Activated CD8-positive, alpha-beta T cell treated with anti-CD3 and anti-CD28 coated beads, Interleukin-2, amount 10 ng/mL, durations not matched to agents 7 days and 5 days (primary cell): ENCODE data around the gene POLE. TPM values are rescaled to one million over a fixed set of nuclear protein-coding genes. Genes with fewer than 3 reads are reported as not detected.

Experiments used
- ATAC-seq: fragments of 150-1000 bp; cut with Tn5 transposase; one replicate; pipeline ENCODE4 v1.10.0; 2021; ENCODE audit warnings: moderate library complexity
- CTCF ChIA-PET: fragments of 350-600 bp; sonication (Branson Sonifier 250); formaldehyde crosslinking; loops from one replicate; lab custom pipeline; 2021; ENCODE audit warnings: antibody characterized with exemption; lab: Charles Lee
- POLR2A ChIA-PET: fragments of 350-600 bp; sonication (Branson Sonifier 250); formaldehyde crosslinking; loops from one replicate; lab custom pipeline; 2021; ENCODE audit warnings: antibody characterized with exemption; lab: Charles Lee
- DNase-seq: peaks from one replicate; pipeline ENCODE4 v3.0.0-alpha.2; 2020
- H3K27ac Mint-ChIP-seq: one replicate; pipeline ENCODE4 v1.8.0; 2021; ENCODE audit warnings: mild to moderate bottlenecking, mixed read lengths
- H3K27me3 Mint-ChIP-seq: one replicate; pipeline ENCODE4 v1.8.0; 2021; ENCODE audit warnings: low read depth, mixed read lengths
- H3K36me3 Mint-ChIP-seq: one replicate; pipeline ENCODE4 v1.8.0; 2021; ENCODE audit warnings: low read depth, mixed read lengths
- H3K4me1 Mint-ChIP-seq: one replicate; pipeline ENCODE4 v1.8.0; 2021; ENCODE audit warnings: low read depth, mixed read lengths
- H3K4me3 Mint-ChIP-seq: one replicate; pipeline ENCODE4 v1.8.0; 2021; ENCODE audit warnings: mild to moderate bottlenecking, mixed read lengths
- H3K9me3 Mint-ChIP-seq: one replicate; pipeline ENCODE4 v1.8.0; 2022; ENCODE audit warnings: mixed read lengths; ENCODE audit not compliant: insufficient read depth
- total RNA-seq, 2 experiments: library from RNA; stranded (reverse); gene quantifications; one replicate each; pipeline ENCODE4 v1.2.3, GENCODE V29; 2021

The POLE gene
- total RNA-seq, 2 experiments from 2014 or later: 200 to 202 TPM

DNA sequence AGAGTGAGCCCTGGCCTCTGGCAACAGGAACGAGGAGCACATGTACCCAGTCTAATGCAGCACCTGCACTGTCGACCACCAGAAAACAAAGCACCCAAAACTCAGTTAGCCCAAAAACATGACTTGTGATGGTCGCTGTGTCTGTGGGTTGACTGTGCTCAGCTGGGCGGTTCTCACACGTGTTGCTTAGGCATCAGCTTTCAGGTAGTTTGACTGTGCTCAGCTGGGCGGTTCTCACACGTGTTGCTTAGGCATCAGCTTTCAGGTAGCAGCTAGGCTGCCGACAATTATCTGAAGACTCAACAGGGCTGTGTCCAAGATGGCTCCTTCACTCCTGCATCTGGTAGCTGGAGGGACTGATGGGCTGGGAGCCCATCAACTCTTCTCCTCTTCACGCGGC lies 75.5 kb downstream of the POLE start:
- CTCF ChIA-PET: no interaction called here

DNA sequence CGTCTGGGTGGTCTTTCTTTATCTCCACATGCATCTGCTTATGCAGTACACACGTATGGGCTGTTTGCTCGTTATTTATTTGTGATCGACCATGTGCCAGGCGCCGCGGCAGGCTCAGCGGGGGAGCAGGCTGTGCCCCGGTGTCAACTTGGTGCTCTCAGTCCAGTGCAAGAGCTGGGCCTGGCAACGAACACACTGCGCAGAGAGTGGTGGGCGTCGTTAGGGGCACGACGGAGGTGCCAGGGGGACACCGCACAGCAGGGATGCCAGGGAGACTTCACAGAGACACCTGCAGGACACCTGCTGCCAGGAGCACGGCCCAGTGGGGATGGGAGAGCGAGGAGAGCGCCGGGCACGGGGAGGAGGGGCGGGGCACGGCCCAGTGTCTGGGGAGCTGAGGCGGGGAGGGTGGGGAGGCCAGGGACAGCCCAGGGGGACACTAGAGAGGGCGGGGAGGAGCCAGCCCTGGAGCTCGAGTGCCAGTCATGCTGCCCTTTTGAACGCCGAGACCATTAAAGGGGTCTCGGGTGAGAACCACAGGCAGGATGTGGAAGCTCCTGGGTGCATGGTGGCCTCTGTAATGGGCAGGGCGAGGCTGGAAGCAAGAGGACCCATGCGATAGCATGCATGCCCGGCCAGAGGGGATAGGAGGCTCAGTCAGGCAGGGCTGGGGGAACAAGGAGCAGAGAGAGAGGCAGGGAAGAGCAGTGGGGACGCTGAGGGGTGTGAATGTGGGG lies 76.1 kb downstream of the POLE start:
- no peaks in the 10 kb centered on the region for H3K9me3 Mint-ChIP-seq
- POLR2A ChIA-PET: no interaction called here
- no peak overlapping the region for H3K4me3 Mint-ChIP-seq
- no peaks in the 10 kb centered on the region for H3K36me3 Mint-ChIP-seq
- no peak overlapping the region for H3K27ac Mint-ChIP-seq
- peaks cover 35% of the 10 kb centered on the region for H3K27me3 Mint-ChIP-seq
- CTCF ChIA-PET: interaction anchor here (1.4 kb wide), 1 partner anchor 10 kb away, joined by 3 read pairs; no protein-coding TSS in a partner anchor
- H3K4me1 Mint-ChIP-seq: peaks cover 14% of the 10 kb centered on the region
- DNase-seq: no peak
- ATAC-seq: no peak

More for the DNA sequence above, 75.5 kb downstream of the POLE start:
- Mint-ChIP-seq H3K27ac (no peak overlapping the region), H3K36me3 (peaks cover 1% of the 10 kb centered on the region), H3K4me1 (peaks cover 13% of the 10 kb centered on the region), H3K9me3 (no peaks in the 10 kb centered on the region), H3K4me3 (no peak overlapping the region), H3K27me3 (peaks cover 35% of the 10 kb centered on the region)
- no peak for ATAC-seq
- DNase-seq: no peak
- POLR2A ChIA-PET: no interaction called here

DNA sequence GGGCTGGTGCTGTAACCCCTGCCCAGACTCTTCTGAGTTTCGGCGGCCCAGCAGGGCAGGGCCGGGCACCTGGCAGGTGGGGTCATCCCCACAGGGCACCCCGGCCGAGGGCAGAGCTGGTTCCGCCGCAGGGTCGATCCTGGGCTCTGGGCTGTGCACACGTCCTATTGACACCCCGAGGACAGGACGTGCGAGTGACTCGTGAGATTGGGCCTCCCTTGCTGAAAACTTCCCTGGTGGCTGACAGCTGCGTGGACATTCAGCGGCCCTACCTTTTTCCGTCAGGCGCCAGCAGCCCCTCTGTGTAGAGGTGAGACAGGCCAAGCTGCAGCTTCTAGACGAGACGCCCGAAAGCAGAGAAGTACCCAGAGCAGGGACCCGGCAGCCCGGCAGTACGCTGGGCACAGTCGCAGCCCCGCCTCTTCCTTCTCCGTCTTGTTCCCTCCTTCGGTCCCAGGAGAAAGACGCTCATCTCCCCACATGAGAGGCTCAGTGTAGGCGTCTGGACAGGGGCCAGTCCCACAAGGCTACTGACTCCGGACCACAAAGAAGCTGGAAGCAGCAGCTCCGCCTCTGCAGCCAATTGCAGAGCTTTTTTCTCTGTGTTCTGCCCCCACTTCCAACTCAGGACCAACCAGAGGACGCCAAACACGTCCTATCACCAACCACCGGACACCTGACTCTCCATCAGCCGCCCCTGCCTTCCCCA lies 76.9 kb downstream of the POLE start, which contains the start of gene LRCOL1:
Gene LRCOL1, minus strand, starts transcription at position 532 of the 709 bp plus-strand sequence. CDS start 4,331 bp downstream, outside the sequence.
- H3K4me3 Mint-ChIP-seq: no peak within 1 kb of the TSS
- CTCF ChIA-PET: interaction anchor here (1.4 kb wide), 1 partner anchor 11 kb away, joined by 3 read pairs; no protein-coding TSS in a partner anchor
- POLR2A ChIA-PET: interaction anchor here (0.7 kb wide), 1 partner anchor 14 kb away, joined by 3 read pairs; no protein-coding TSS in a partner anchor
- DNase-seq (no peak), ATAC-seq (no peak)
- H3K4me1 Mint-ChIP-seq: peaks cover 14% of the 10 kb centered on the region
- H3K9me3 Mint-ChIP-seq: no peaks in the 10 kb centered on the region
- no peaks in the 10 kb centered on the region for H3K36me3 Mint-ChIP-seq
- H3K27me3 Mint-ChIP-seq: peaks cover 31% of the 10 kb centered on the region
- H3K27ac Mint-ChIP-seq: no peak within 1 kb of the TSS

DNA sequence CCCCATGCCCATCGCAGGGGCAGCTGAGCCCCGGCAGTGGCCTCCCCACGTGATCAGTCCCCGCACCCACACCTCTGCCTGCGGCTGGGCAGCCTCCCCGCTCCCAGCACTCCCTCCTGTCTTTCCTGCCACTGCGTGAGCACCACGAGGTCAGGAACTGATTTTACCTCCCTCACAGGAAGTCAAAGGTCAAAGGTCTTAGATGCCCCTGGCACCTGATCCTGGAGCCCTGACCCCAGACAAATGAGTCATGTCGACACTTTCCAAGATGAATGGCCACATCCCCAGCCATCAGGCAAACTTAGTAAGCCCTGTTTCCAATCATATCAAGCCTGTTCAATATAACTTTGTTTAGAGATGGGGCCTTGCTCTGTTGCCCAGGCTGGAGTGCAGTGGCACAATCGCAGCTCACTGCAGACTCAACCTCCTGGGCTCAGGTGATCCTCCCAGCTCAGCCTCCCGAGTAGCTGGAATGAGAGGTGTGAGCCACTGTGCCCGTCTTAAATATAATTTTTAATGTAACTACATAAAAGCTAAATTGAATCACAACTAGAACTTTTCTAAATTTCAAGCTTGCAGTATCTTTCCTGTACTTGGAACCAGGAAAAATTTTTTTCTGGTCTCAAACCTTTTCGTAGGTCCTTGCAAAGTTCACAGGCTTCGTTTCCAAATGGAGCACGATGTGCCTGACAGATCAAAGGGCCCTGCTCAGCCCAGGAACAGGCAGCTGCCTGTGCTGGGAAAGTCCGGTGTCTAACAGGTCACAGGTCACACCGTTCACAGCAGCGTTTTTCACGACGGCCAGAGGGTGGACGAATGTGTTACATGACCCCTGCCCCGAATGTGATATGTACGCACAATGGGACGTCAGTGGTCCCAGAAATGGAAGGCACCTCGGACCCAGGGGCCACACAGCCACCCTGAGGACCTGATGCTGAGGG lies 78.6 kb downstream of the POLE start:
- Mint-ChIP-seq H3K4me3 (no peak overlapping the region), H3K27me3 (peaks cover 33% of the 10 kb centered on the region), H3K27ac (no peak overlapping the region), H3K4me1 (peaks cover 9% of the 10 kb centered on the region), H3K36me3 (no peaks in the 10 kb centered on the region), H3K9me3 (no peaks in the 10 kb centered on the region)
- no peak for ATAC-seq
- POLR2A ChIA-PET: no interaction called here
- no peak for DNase-seq
- CTCF ChIA-PET: interaction anchor here (0.8 kb wide), 1 partner anchor 32 kb away, joined by 3 read pairs; no protein-coding TSS in a partner anchor

DNA sequence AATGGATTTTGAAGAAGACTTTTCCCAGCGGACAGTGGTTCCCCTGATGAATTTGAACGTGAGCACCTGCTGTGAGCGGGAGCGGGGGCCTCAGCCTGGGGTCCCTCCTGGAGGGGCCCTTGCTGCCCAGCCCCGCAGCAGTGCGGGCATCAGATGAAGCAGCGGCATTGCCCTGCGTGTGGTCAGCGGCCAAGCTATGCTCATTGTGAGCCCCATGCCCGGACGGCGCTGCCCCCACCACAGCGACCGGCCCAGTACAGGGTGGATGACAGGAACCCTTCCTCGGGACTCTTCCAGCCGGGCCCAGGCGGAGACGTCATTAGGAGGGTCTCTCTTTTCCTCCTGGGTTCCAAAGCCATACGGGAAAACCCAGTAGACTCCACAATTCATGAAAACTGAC lies 80.2 kb downstream of the POLE start:
- Mint-ChIP-seq H3K36me3 (no peaks in the 10 kb centered on the region), H3K27ac (no peak overlapping the region), H3K27me3 (peaks cover 44% of the 10 kb centered on the region), H3K4me1 (peaks cover 9% of the 10 kb centered on the region), H3K9me3 (no peaks in the 10 kb centered on the region), H3K4me3 (no peak overlapping the region)
- DNase-seq (no peak), ATAC-seq (no peak)
- ChIA-PET POLR2A (no interaction called here), CTCF (no interaction called here)

DNA sequence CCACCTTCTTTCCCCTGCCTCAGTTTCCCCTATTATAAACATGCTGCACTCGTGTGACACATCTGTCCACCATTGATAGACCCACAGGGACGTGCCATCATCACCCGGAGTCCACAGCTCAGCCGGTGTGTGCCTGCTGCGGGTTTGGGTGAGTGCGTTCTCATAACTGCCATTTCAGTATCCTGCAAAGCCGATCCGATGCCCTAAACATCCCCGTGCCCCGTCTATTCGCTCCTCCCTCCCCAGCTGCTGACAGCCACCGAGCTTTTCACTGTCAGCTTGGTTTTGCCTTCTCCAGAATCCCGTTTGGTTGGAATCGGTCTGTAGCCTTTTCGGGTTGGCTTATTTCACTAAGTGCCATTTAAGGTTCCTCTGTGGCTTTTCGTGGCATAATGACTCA lies 80.7 kb downstream of the POLE start:
- H3K9me3 Mint-ChIP-seq: no peaks in the 10 kb centered on the region
- no peak overlapping the region for H3K27ac Mint-ChIP-seq
- POLR2A ChIA-PET: no interaction called here

DNA sequence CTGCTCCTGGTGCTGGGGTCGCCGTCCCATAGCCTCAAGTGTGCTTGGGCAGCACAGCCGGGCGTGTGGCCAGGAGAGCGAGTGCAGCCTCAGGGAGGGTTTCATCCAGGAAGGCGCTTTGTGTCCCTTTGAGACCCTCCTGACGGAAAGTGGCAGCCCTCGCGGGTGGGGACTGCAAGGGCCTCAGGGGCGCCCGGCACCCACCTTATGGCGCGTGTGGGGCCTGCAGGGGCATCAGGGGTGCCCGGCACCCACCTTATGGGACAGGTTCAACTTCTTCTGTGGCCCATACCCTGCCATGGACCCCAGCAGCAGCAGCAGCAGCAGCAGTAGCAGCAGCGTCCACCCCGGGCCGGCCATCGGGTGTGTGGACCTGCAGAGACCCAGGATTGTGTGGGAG lies 81.2 kb downstream of the POLE start:
- Mint-ChIP-seq H3K9me3 (no peaks in the 10 kb centered on the region), H3K27me3 (peaks cover 51% of the 10 kb centered on the region), H3K4me1 (peaks cover 12% of the 10 kb centered on the region), H3K36me3 (no peaks in the 10 kb centered on the region), H3K4me3 (no peak overlapping the region), H3K27ac (no peak overlapping the region)
- ATAC-seq (no peak), DNase-seq (no peak)
- CTCF ChIA-PET: no interaction called here
- POLR2A ChIA-PET: no interaction called here

More for the DNA sequence above, 80.7 kb downstream of the POLE start:
- Mint-ChIP-seq H3K4me1 (peaks cover 9% of the 10 kb centered on the region), H3K36me3 (no peaks in the 10 kb centered on the region), H3K27me3 (peaks cover 47% of the 10 kb centered on the region), H3K4me3 (no peak overlapping the region)
- no peak for DNase-seq
- CTCF ChIA-PET: no interaction called here
- ATAC-seq: no peak

DNA sequence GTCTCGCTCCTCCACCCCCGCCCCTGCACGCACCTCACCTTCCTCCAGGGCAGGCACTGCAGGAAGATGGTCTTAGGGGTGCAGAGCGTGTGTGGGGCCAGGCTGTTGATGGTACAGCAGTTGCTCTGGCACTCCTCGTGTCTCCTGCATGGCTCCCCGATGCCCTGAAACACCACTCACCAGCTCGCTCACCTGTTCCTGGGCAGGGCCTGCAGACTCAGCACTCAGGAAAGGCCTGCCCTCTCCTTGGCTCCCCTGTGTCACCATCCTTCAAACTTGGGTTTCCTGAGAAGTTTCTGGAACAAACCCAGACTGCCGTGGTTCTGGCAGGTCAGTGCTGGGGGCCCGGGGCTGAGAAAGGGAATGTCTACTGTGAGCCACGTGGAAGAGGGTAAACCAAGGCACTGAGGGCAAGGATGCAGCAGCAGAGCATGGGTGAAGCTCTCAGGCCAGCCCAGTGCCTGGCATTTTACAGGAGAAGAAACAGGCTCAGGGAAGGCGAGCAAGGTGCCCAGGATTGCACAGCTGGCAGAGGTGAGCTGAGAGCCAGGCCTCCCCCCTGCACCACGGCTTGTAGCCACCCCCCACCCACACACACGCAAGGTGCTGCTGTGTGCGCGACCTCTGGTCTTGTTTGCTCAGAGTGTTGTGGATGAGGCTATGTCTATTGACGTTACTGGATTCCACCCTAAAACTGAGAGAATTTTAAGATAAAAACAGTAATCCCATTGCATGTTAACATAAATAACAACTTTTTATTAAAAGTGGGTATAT lies 82.3 kb downstream of the POLE start:
- Mint-ChIP-seq H3K36me3 (no peaks in the 10 kb centered on the region), H3K27ac (no peak overlapping the region), H3K4me3 (no peak overlapping the region), H3K9me3 (no peaks in the 10 kb centered on the region), H3K27me3 (peaks cover 48% of the 10 kb centered on the region), H3K4me1 (peaks cover 16% of the 10 kb centered on the region)
- POLR2A ChIA-PET: no interaction called here
- ATAC-seq (no peak), DNase-seq (no peak)
- CTCF ChIA-PET: no interaction called here

DNA sequence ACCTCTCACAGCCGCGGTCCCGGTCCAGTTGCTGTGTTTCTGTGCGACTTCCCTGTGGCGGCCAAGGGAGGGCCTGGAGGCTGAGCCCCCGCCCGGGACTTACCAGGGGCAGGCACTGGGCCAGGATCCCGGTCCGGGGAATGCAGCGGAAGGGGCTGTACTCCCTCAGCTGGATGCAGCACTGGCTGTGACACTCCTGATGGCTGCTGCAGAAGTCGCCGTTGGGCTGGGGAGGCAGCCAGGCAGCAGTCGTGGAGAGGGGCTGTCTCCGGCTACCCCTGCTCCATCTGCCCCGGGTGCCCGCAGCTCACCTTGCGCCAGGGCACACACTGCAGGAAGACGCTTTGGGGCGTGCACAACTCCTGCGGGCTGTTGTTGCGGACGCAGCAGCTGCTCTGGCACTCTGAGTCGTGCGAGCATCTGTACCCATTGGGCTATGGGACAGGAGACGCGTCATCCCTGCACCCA lies 83.0 kb downstream of the POLE start:
- H3K4me1 Mint-ChIP-seq: peaks cover 19% of the 10 kb centered on the region
- no peak overlapping the region for H3K4me3 Mint-ChIP-seq
- no peak for ATAC-seq
- H3K36me3 Mint-ChIP-seq: no peaks in the 10 kb centered on the region
- peaks cover 52% of the 10 kb centered on the region for H3K27me3 Mint-ChIP-seq
- no peaks in the 10 kb centered on the region for H3K9me3 Mint-ChIP-seq
- CTCF ChIA-PET: no interaction called here
- H3K27ac Mint-ChIP-seq: no peak overlapping the region
- no peak for DNase-seq
- POLR2A ChIA-PET: no interaction called here

DNA sequence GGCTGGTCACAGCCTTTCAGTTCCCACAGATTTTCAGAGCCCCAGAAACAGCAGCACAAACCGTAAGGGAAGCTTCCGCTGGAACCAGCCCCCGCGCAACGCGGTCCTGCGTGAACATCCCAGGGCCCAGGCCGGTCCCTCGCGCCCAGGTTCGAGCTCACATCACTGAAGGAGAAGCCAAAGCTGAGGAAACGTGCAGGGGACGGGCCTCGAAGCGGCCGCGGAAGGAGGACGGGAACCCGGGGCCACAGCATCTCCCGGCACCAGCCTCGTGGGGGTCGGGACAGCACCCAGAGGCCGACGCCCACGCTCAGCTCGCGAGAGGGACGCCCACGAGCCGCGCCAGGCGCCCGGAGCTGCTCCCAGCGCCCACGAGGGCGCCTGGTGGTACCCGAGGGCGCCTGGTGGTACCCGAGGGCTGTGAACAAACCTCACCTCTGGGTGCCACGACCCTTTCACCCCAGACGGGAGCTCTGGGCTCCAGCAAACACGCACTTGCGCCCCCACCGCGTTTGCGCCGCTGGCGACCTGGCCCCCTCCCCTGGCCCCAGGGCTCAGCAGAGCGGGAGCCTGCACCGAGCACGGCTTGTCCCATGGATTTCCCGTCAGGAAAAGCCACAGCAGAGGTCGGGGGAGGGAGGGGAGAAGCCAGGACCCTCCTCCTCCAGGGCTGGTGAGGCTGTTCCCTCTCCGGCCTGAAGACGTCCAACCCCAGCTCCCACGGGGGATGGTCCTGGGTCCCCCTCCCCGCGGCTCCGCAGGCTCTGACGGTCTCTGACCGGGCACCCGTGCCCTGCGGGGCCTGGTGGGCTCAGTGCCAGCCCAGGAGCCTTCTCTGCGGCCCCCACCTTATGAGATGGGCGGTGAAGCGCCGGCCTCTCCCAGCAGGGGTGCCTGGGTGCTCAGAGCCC lies 83.6 kb downstream of the POLE start:
- POLR2A ChIA-PET: no interaction called here
- Mint-ChIP-seq H3K27me3 (peaks cover 53% of the 10 kb centered on the region), H3K27ac (no peak overlapping the region), H3K4me1 (peaks cover 24% of the 10 kb centered on the region), H3K36me3 (no peaks in the 10 kb centered on the region), H3K4me3 (no peak overlapping the region), H3K9me3 (no peaks in the 10 kb centered on the region)
- CTCF ChIA-PET: interaction anchor here (0.9 kb wide), 1 partner anchor 11 kb away, joined by 3 read pairs; no protein-coding TSS in a partner anchor
- no peak for DNase-seq
- no peak for ATAC-seq
